H1 (cell line): Measurements from ENCODE around the gene NXPH2. TPM values are rescaled to one million over a fixed set of nuclear protein-coding genes. Genes with fewer than 3 reads are reported as not detected.

ENCODE experiments used
- ATF3 ChIP-seq: IDR thresholded peaks from 2 replicates; pipeline ENCODE4 v1.6.1; 2011; ENCODE audit warnings: low read depth, mild to moderate bottlenecking, low read length; ENCODE audit not compliant: insufficient read depth
- CBX5 ChIP-seq: fragments of 300-800, 300-1000 bp; sonication (generic); IDR thresholded peaks from 2 replicates; pipeline ENCODE4 v1.7.1; 2016; ENCODE audit warnings: antibody characterized with exemption, low read length, low read depth
- CEBPB ChIP-seq: IDR thresholded peaks from 2 replicates; pipeline ENCODE4 v1.6.1; 2012; ENCODE audit warnings: low read depth, low read length
- CHD7 ChIP-seq: fragments of 300-600 bp; sonication (generic); IDR thresholded peaks from 2 replicates; pipeline ENCODE4 v1.7.1; 2012; ENCODE audit warnings: low read length, moderate library complexity, mild to moderate bottlenecking, inconsistent platforms; ENCODE audit not compliant: insufficient replicate concordance
- PHF8 ChIP-seq: fragments of 200-600 bp; sonication (generic); conservative IDR thresholded peaks from 2 replicates; pipeline ENCODE4 v1.7.1; 2012; ENCODE audit warnings: low read depth, mild to moderate bottlenecking, inconsistent platforms, low read length, moderate library complexity
- RAD21 ChIP-seq, 2 experiments: IDR thresholded peaks in 1 of 2; conservative IDR thresholded peaks in 1 of 2; 2 replicates each; pipeline ENCODE4 v1.6.1; 2011; ENCODE audit warnings: low read depth in 2 of 2, low read length in 2 of 2, improper control_type of control experiment in 1 of 2, inconsistent platforms in 1 of 2, mild to moderate bottlenecking in 1 of 2, moderate library complexity in 1 of 2
- polyA plus RNA-seq, 7 experiments: library from polyadenylated mRNA; depleted of rRNA in 3 of 7; stranded (reverse) in 5 of 7; unstranded in 2 of 7; fragments of >200 nt in 5 of 7; fragments of 200-250 nt in 2 of 7; gene quantifications; 1 replicate in 5 of 7; 2 replicates in 1 of 7; 4 replicates in 1 of 7; pipeline versions ENCODE4 v1.2.1 to v1.2.3, GENCODE V29; 2011 to 2013; ENCODE audit warnings: missing spikeins in 2 of 7, mixed read lengths in 2 of 7
- total RNA-seq: library from RNA; stranded (reverse); fragmentation: NEBNext Ultra II Directional; extraction: Animal tissue kit (Norgen Biotek cat#: 25700); gene quantifications from 2 replicates; pipeline ENCODE4 v1.2.1, GENCODE V29; 2021

The NXPH2 gene
- total and polyA plus RNA-seq, 2 of the 8 experiments (the other 6 are each of a cell fraction or from before 2014, with no cell fraction given): 1.9 to 6.9 TPM

DNA sequence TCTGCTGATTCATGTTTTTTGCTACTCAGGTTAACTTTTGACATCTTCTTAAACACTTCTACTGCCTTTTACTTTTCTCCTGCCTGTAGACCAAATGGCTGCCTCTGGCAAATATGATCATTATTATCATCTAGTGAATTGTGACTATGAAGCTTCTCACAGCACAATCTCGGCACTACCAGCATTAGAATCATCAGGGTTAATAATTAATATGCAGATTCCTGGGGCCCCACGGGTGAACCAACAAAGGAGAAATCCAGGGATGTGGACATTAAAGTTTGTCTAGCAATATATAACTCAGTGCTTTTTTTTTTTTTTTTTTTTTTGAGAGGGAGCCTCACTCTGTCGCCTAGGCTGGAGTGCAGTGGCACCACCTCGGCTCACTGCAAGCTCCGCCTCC is 142.5 kb downstream of the NXPH2 start (continued):
- TF ChIP-seq CHD7: no peak
- no peak for TF ChIP-seq CBX5
- TF ChIP-seq CEBPB: no peak
- TF ChIP-seq PHF8: no peak
- no peak for TF ChIP-seq RAD21 (IDR thresholded peaks at IDR 0.05 in 1 of 2, conservative IDR thresholded peaks at IDR 0.05 in 1 of 2; ENCODE audit: low read depth in 2 of 2, low read length in 2 of 2)
- TF ChIP-seq ATF3: no peak
